CD4-positive, alpha-beta T cell (primary cell): Measurements from ENCODE around the gene RTP3. TPM values are rescaled to one million over a fixed set of nuclear protein-coding genes. Genes with fewer than 3 reads are reported as not detected.

ENCODE experiments used
- ATAC-seq: fragments of 200-7000 bp; cut with Tn5 transposase; one replicate; pipeline ENCODE4 v1.10.0; 2022; ENCODE audit warnings: mild to moderate bottlenecking; ENCODE audit not compliant: poor library complexity
- CTCF ChIA-PET: fragments of 350-600 bp; sonication (Branson Sonifier 250); formaldehyde crosslinking; loops from one replicate; lab custom pipeline; 2021; ENCODE audit warnings: antibody characterized with exemption, inconsistent platforms; lab: Charles Lee
- POLR2A ChIA-PET: fragments of 350-600 bp; sonication (Branson Sonifier 250); formaldehyde crosslinking; loops from one replicate; lab custom pipeline; 2021; ENCODE audit warnings: antibody characterized with exemption, inconsistent platforms; lab: Charles Lee
- DNase-seq, 14 experiments: peaks; one replicate each; pipeline ENCODE4 v3.0.0-alpha.2; 2013 to 2020; ENCODE audit warnings: mixed read lengths in 2 of 14
- H3K27ac ChIP-seq, 2 donors: one replicate each; pipeline versions ENCODE4 v1.5.1 to v1.7.0; 2013; ENCODE audit warnings: low read length in 2 of 2, low read depth in 1 of 2, mild to moderate bottlenecking in 1 of 2
- H3K27me3 ChIP-seq, 2 experiments: 1 replicate in 1 of 2; 2 replicates in 1 of 2; pipeline versions ENCODE4 v1.6.1 to v1.7.0; 2013; ENCODE audit warnings: low read length in 2 of 2, control low read depth in 1 of 2, mild to moderate bottlenecking in 1 of 2, moderate library complexity in 1 of 2; ENCODE audit not compliant: insufficient read depth in 2 of 2, control insufficient read depth in 1 of 2
- H3K36me3 ChIP-seq: one replicate; pipeline ENCODE4 v1.6.1; 2013; ENCODE audit warnings: low read length, control low read depth; ENCODE audit not compliant: insufficient read depth
- H3K4me1 ChIP-seq: one replicate; pipeline ENCODE4 v1.6.1; 2013; ENCODE audit warnings: low read length, control low read depth; ENCODE audit not compliant: insufficient read depth
- H3K4me3 ChIP-seq: one replicate; pipeline ENCODE4 v1.5.1; 2013; ENCODE audit warnings: mild to moderate bottlenecking, low read length, moderate library complexity
- H3K9me3 ChIP-seq, 2 experiments: 1 replicate in 1 of 2; 2 replicates in 1 of 2; pipeline versions ENCODE4 v1.6.1 to v1.7.0; 2013; ENCODE audit warnings: low read length in 2 of 2, mild to moderate bottlenecking in 2 of 2, control low read depth in 1 of 2, moderate library complexity in 1 of 2; ENCODE audit not compliant: control insufficient read depth in 1 of 2, insufficient read depth in 1 of 2
- H3K27ac Mint-ChIP-seq: one replicate; pipeline ENCODE4 v1.8.0; 2020; ENCODE audit warnings: mixed read lengths
- H3K27me3 Mint-ChIP-seq: one replicate; pipeline ENCODE4 v1.8.0; 2021; ENCODE audit warnings: mixed read lengths
- H3K36me3 Mint-ChIP-seq: one replicate; pipeline ENCODE4 v1.8.0; 2021; ENCODE audit warnings: low read depth, mixed read lengths
- H3K4me1 Mint-ChIP-seq: one replicate; pipeline ENCODE4 v1.8.0; 2021; ENCODE audit warnings: low read depth, mixed read lengths
- H3K4me3 Mint-ChIP-seq: one replicate; pipeline ENCODE4 v1.8.0; 2020; ENCODE audit warnings: mild to moderate bottlenecking, mixed read lengths
- H3K9me3 Mint-ChIP-seq: one replicate; pipeline ENCODE4 v1.8.0; 2020; ENCODE audit warnings: mixed read lengths
- CTCF ChIP-seq: fragments of 200-600 bp; IDR thresholded peaks from one replicate; pipeline ENCODE4 v1.8.0; 2022; ENCODE audit warnings: antibody characterized with exemption, mild to moderate bottlenecking
- intact Hi-C, 2 experiments: fragments of 100-400 bp; cut with DNase I in 1 of 2; cut with micrococcal nuclease in 1 of 2; formaldehyde crosslinking; loops; one replicate each; pipeline versions ENCODE4 v1.15.1 to v1.9.0; 2023 to 2025; cut with DNase I, micrococcal nuclease
- total RNA-seq, 174 experiments: library from RNA in 2 of 174; stranded (reverse) in 2 of 174; gene quantifications; one replicate each; pipeline ENCODE4 v1.2.3 and lab custom pipeline; 2021 to 2026

The RTP3 gene
- total RNA-seq, 2 experiments from 2014 or later: not detected

GRCh38 chr3:46453526-46454208, 44.1 kb upstream of the RTP3 start:
- Histone ChIP-seq H3K9me3 (peaks cover 0 to 10% of the 10 kb centered on the region in 2 experiments), H3K4me1 (no peaks in the 10 kb centered on the region), H3K36me3 (no peaks in the 10 kb centered on the region), H3K27me3 (no peaks in the 10 kb centered on the region), H3K4me3 (no peak overlapping the region), H3K27ac (no peak overlapping the region)
- Mint-ChIP-seq H3K27me3 (no peaks in the 10 kb centered on the region), H3K4me3 (no peak overlapping the region), H3K27ac (no peak overlapping the region), H3K36me3 (no peaks in the 10 kb centered on the region), H3K4me1 (no peaks in the 10 kb centered on the region), H3K9me3 (no peaks in the 10 kb centered on the region)
- intact Hi-C loops: no loop called here
- TF ChIP-seq CTCF: no peak
- ChIA-PET POLR2A (no interaction called here), CTCF (interaction anchor here (1.3 kb wide), 1 partner anchor 35 kb away, joined by 3 read pairs; no protein-coding TSS in a partner anchor)
- no peak for DNase-seq
- ATAC-seq: no peak

- no peaks in the 10 kb centered on the region for H3K4me1 Mint-ChIP-seq
- TF ChIP-seq CTCF: no peak
- H3K27ac ChIP-seq: no peak overlapping the region
- peaks cover 1% of the 10 kb centered on the region for H3K27me3 Mint-ChIP-seq
- H3K4me1 ChIP-seq: no peaks in the 10 kb centered on the region
- no peak overlapping the region for H3K4me3 ChIP-seq
- ATAC-seq: no peak
- H3K36me3 ChIP-seq: no peaks in the 10 kb centered on the region
- no peaks in the 10 kb centered on the region for H3K27me3 ChIP-seq
- no peak overlapping the region for H3K4me3 Mint-ChIP-seq
- POLR2A ChIA-PET: no interaction called here
- no peak for DNase-seq
- H3K9me3 Mint-ChIP-seq: no peaks in the 10 kb centered on the region
- no peaks in the 10 kb centered on the region for H3K36me3 Mint-ChIP-seq
- CTCF ChIA-PET: interaction anchor here (1.3 kb wide), 1 partner anchor 34 kb away, joined by 3 read pairs; no protein-coding TSS in a partner anchor
- peaks cover 0 to 10% of the 10 kb centered on the region in 2 experiments for H3K9me3 ChIP-seq
- intact Hi-C loops: no loop called here
- H3K27ac Mint-ChIP-seq: no peak overlapping the region
These were observed 43.6 kb upstream of the RTP3 start for GRCh38 chr3:46454209-46454595.

- Mint-ChIP-seq H3K27ac (no peak overlapping the region), H3K27me3 (peaks cover 5% of the 10 kb centered on the region), H3K4me1 (no peaks in the 10 kb centered on the region), H3K9me3 (no peaks in the 10 kb centered on the region), H3K4me3 (no peak overlapping the region), H3K36me3 (no peaks in the 10 kb centered on the region)
- CTCF ChIA-PET: interaction anchor here (1.3 kb wide), 1 partner anchor 34 kb away, joined by 3 read pairs; no protein-coding TSS in a partner anchor
- TF ChIP-seq CTCF: no peak
- DNase-seq: no peak
- H3K9me3 ChIP-seq: peaks cover 0 to 10% of the 10 kb centered on the region in 2 experiments
- H3K27me3 ChIP-seq: no peaks in the 10 kb centered on the region
- H3K27ac ChIP-seq: no peak overlapping the region
- POLR2A ChIA-PET: no interaction called here
- H3K4me1 ChIP-seq: no peaks in the 10 kb centered on the region
- no peaks in the 10 kb centered on the region for H3K36me3 ChIP-seq
- no peak for ATAC-seq
- intact Hi-C loops: no loop called here
- no peak overlapping the region for H3K4me3 ChIP-seq
These were observed 43.2 kb upstream of the RTP3 start for GRCh38 chr3:46454606-46455005.
